Progenitor cell of endocrine pancreas (in vitro differentiated cells): ENCODE results near the gene SH3TC2. TPM values are rescaled to one million over a fixed set of nuclear protein-coding genes. Genes with fewer than 3 reads are reported as not detected.

Experiments used
- DNase-seq: peaks from one replicate; pipeline ENCODE4 v3.0.0; 2021; ENCODE audit warnings: low spot score; ENCODE audit not compliant: unreplicated experiment
- H3K27ac Mint-ChIP-seq: 2 replicates; pipeline ENCODE4 v1.8.0; 2021; ENCODE audit warnings: mild to moderate bottlenecking, moderate library complexity, mixed read lengths
- H3K27me3 Mint-ChIP-seq: 2 replicates; pipeline ENCODE4 v1.8.0; 2021; ENCODE audit warnings: mixed read lengths
- H3K36me3 Mint-ChIP-seq: 2 replicates; pipeline ENCODE4 v1.8.0; 2022; ENCODE audit warnings: mixed read lengths; ENCODE audit not compliant: insufficient read depth
- H3K4me1 Mint-ChIP-seq: 2 replicates; pipeline ENCODE4 v1.8.0; 2021; ENCODE audit warnings: low read depth, mixed read lengths
- H3K4me3 Mint-ChIP-seq: 2 replicates; pipeline ENCODE4 v1.8.0; 2021; ENCODE audit warnings: low read depth, mild to moderate bottlenecking, moderate library complexity, mixed read lengths
- H3K9me3 Mint-ChIP-seq: 2 replicates; pipeline ENCODE4 v1.8.0; 2021; ENCODE audit warnings: low read depth, mixed read lengths
- total RNA-seq: library from RNA; stranded (reverse); gene quantifications from 2 replicates; pipeline ENCODE4 v1.2.1, GENCODE V29; 2021
- TF ChIP-seq, protein P1 (sequence below): fragments of 200-600 bp; sonication (generic); IDR thresholded peaks from one replicate; pipeline ENCODE4 v1.5.0; 2021; ENCODE audit warnings: antibody characterized with exemption, mild to moderate bottlenecking; ENCODE audit not compliant: unreplicated experiment

The SH3TC2 gene
- total RNA-seq, 1 donor from 2014 or later, result 2.1 TPM

DNA sequence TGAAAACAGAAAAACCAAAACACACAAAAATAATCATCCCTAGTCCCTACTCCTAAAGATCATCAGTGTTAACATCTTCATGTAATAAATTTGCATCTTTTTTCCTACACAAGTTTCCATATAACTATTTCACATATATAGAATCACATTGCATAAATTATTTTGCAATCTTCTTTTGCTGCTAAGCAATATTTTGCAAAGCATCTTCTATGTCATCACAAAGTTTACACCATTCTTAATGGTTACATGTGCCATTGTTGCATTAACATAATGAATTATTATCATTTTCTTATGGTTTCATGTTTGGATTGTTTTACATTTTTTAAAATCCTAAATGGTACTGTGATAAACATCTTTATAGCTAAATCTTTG, 17.8 kb downstream of the SH3TC2 start:
- Mint-ChIP-seq H3K36me3 (no peaks in the 10 kb centered on the region), H3K27ac (no peak overlapping the region), H3K4me3 (no peak overlapping the region), H3K27me3 (no peaks in the 10 kb centered on the region), H3K9me3 (no peaks in the 10 kb centered on the region), H3K4me1 (peaks cover under 1% of the 10 kb centered on the region)
- TF ChIP-seq, protein P1, sequence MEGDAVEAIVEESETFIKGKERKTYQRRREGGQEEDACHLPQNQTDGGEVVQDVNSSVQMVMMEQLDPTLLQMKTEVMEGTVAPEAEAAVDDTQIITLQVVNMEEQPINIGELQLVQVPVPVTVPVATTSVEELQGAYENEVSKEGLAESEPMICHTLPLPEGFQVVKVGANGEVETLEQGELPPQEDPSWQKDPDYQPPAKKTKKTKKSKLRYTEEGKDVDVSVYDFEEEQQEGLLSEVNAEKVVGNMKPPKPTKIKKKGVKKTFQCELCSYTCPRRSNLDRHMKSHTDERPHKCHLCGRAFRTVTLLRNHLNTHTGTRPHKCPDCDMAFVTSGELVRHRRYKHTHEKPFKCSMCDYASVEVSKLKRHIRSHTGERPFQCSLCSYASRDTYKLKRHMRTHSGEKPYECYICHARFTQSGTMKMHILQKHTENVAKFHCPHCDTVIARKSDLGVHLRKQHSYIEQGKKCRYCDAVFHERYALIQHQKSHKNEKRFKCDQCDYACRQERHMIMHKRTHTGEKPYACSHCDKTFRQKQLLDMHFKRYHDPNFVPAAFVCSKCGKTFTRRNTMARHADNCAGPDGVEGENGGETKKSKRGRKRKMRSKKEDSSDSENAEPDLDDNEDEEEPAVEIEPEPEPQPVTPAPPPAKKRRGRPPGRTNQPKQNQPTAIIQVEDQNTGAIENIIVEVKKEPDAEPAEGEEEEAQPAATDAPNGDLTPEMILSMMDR, result no peak
- no peak for DNase-seq

DNA sequence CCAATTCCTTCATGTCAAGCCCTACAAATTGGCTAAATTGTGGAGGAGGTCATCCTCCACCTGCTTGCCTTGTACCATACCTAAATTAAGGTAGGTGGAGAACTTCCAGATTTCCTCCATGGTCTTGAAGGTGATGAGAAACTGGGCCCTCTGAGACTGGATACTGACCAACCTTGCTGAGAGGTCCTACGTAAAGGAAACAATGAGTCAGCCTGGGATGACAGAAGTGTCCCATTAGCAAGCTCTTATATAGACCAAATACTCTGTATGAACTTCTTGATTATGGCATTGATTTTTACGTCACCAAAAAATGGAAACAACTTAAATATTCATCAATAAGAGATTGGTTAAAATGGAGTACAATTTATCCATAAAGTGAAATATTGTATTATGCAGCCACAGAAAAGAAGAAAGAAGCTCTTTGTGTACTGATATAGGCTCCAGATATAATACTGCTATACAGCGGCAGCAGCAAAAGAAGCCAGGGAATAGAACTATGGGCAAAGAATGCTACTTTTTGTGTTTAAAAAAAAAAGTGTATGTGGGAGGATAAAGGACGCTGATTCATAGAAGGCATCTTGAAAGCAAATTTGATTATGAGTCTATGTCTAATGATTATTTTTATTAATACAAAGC, 18.3 kb downstream of the SH3TC2 start:
- Mint-ChIP-seq H3K27me3 (no peaks in the 10 kb centered on the region), H3K4me1 (no peaks in the 10 kb centered on the region), H3K36me3 (no peaks in the 10 kb centered on the region), H3K4me3 (no peak overlapping the region), H3K27ac (no peak overlapping the region), H3K9me3 (no peaks in the 10 kb centered on the region)
- no peak for DNase-seq
- TF ChIP-seq, protein P1, result no peak

DNA sequence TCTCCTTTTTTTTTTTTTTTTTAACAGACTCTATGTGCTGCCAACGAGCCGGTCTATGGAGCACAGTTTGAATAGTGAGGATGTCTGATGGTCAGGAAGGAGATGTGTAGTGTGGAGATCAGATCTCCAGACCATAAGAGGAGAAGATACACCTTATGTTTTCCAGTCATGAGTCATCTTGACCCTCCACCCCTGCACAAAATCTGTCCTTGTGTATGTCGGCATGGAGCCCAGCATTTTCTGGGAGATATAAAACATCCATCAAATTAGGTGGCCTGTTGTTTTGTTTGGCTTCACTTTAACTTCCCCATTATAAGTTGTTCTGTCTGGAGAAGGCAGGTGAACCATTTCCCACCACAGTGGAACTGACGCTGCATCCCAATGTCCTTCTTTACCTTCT, 19.2 kb downstream of the SH3TC2 start:
- H3K4me3 Mint-ChIP-seq, result no peak overlapping the region
- TF ChIP-seq, protein P1, result no peak
- peaks cover 3% of the 10 kb centered on the region for H3K27me3 Mint-ChIP-seq
- no peaks in the 10 kb centered on the region for H3K4me1 Mint-ChIP-seq
- no peaks in the 10 kb centered on the region for H3K36me3 Mint-ChIP-seq
- no peak for DNase-seq
- no peaks in the 10 kb centered on the region for H3K9me3 Mint-ChIP-seq
- H3K27ac Mint-ChIP-seq, result no peak overlapping the region

DNA sequence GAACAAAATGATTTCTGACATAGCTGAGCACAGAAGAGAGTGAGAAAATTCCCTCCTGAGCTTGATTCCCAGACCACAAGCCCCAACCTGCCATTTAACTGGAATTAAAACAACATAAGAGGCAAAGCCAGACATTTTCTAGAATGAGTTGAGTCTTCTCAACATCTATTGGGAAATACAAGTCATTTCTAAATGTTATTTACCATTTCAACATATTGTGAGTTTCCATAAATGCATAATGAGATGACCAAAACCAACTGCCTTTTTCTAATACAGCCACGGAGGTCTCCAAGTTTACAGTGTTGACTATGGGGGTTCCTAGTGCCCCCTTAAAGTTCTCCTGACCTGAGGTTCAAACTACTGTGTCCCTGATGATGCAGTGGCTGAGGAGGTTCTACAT, 20.0 kb downstream of the SH3TC2 start:
- no peaks in the 10 kb centered on the region for H3K4me1 Mint-ChIP-seq
- no peak overlapping the region for H3K27ac Mint-ChIP-seq
- H3K4me3 Mint-ChIP-seq, result no peak overlapping the region
- TF ChIP-seq, protein P1, result no peak
- H3K27me3 Mint-ChIP-seq, result peaks cover 9% of the 10 kb centered on the region
- H3K9me3 Mint-ChIP-seq, result no peaks in the 10 kb centered on the region
- H3K36me3 Mint-ChIP-seq, result no peaks in the 10 kb centered on the region
- DNase-seq, result no peak

DNA sequence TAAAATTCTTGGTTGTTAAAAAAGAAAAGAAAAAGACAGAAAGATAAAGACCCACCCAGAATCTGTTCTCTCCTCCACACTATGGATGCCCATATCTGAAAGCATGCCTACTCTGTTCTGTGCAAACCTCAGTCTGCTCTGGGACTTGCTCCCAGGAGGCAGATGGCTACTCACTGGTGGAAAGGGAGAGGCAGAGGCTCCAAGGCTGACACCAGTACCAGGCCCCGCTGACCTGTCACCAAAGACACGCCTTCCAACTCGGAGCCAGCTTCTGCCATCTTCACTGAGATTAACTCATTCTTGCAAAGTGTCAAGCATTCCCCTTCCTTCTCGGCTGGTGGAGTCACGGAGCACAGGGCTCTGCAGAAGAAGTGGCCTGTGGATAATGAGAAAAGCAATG, 21.6 kb downstream of the SH3TC2 start:
- Mint-ChIP-seq H3K4me3 (no peak overlapping the region), H3K9me3 (no peaks in the 10 kb centered on the region), H3K27me3 (peaks cover 25% of the 10 kb centered on the region), H3K36me3 (no peaks in the 10 kb centered on the region), H3K27ac (no peak overlapping the region), H3K4me1 (no peaks in the 10 kb centered on the region)
- TF ChIP-seq, protein P1, result no peak
- DNase-seq, result no peak
